H1 (cell line): ENCODE results near the gene UBAP1L. TPM values are rescaled to one million over a fixed set of nuclear protein-coding genes. Genes with fewer than 3 reads are reported as not detected.

Experiments used
- CTCF ChIA-PET: fragments of 300-600 bp; sonication (Branson Sonifier 250); formaldehyde crosslinking; loops from one replicate; lab custom pipeline; 2021; ENCODE audit not compliant: partially characterized antibody; lab: Charles Lee
- POLR2A ChIA-PET: fragments of 300-600 bp; sonication (Branson Sonifier 250); formaldehyde crosslinking; loops from one replicate; lab custom pipeline; 2021; ENCODE audit warnings: inconsistent platforms; ENCODE audit not compliant: partially characterized antibody; lab: Charles Lee
- DNase-seq, 2 experiments: peaks; one replicate each; pipeline versions ENCODE4 v3.0.0 to v3.0.0-alpha.2; 2010 to 2022; ENCODE audit warnings: low spot score in 2 of 2, low read depth in 1 of 2, mixed read lengths in 1 of 2
- FAIRE-seq: peaks from 2 replicates; lab custom pipeline; 2011; peaks lifted over from hg19 to GRCh38; lab: Jason Lieb, UNC
- H2AFZ ChIP-seq: 2 replicates; pipeline ENCODE4 v1.8.1; 2012; ENCODE audit warnings: low read length, inconsistent platforms
- H2AK5ac ChIP-seq: 2 replicates; pipeline ENCODE4 v1.6.1; 2013; ENCODE audit warnings: low read depth, low read length
- H2BK120ac ChIP-seq: replicated peaks from 2 replicates; pipeline ENCODE3; 2013; ENCODE audit warnings: low read depth, low read length, inconsistent platforms
- H2BK12ac ChIP-seq: 2 replicates; pipeline ENCODE4 v1.6.1; 2013; ENCODE audit warnings: low read depth, low read length
- H2BK15ac ChIP-seq: 2 replicates; pipeline ENCODE4 v1.6.1; 2013; ENCODE audit warnings: low read length
- H2BK20ac ChIP-seq: 2 replicates; pipeline ENCODE4 v1.6.1; 2013; ENCODE audit warnings: low read length
- H2BK5ac ChIP-seq: 2 replicates; pipeline ENCODE4 v1.6.1; 2013; ENCODE audit warnings: low read depth, low read length
- H3K14ac ChIP-seq: 2 replicates; pipeline ENCODE4 v1.6.1; 2013; ENCODE audit warnings: inconsistent platforms; ENCODE audit not compliant: insufficient read length
- H3K18ac ChIP-seq: 2 replicates; pipeline ENCODE4 v1.6.1; 2013; ENCODE audit warnings: low read length; ENCODE audit errors: extremely low read depth
- H3K23ac ChIP-seq: 2 replicates; pipeline ENCODE4 v1.6.1; 2013; ENCODE audit warnings: inconsistent platforms; ENCODE audit not compliant: insufficient read length
- H3K23me2 ChIP-seq: 2 replicates; pipeline ENCODE4 v1.6.1; 2013; ENCODE audit warnings: low read depth, low read length
- H3K27ac ChIP-seq: 2 replicates; pipeline ENCODE4 v1.6.1; 2011; ENCODE audit warnings: low read depth, low read length, inconsistent platforms
- H3K27me3 ChIP-seq, 4 experiments: replicated peaks in 1 of 4; 1 replicate in 1 of 4; 2 replicates in 3 of 4; pipeline versions ENCODE4 v1.6.1 to v1.8.1; 2011 to 2013; ENCODE audit warnings: low read length in 3 of 4, mild to moderate bottlenecking in 3 of 4, inconsistent platforms in 2 of 4, mixed read lengths in 2 of 4, moderate library complexity in 1 of 4; ENCODE audit not compliant: control insufficient read depth in 3 of 4, insufficient read depth in 3 of 4; ENCODE audit errors: extremely low read depth in 1 of 4
- H3K36me3 ChIP-seq, 4 experiments: 2 replicates each; pipeline versions ENCODE4 v1.6.1 to v1.8.1; 2011 to 2013; ENCODE audit warnings: mild to moderate bottlenecking in 4 of 4, low read length in 3 of 4, moderate library complexity in 2 of 4, control low read depth in 1 of 4, inconsistent platforms in 1 of 4; ENCODE audit not compliant: insufficient read depth in 4 of 4, control insufficient read depth in 2 of 4
- H3K4ac ChIP-seq: replicated peaks from 2 replicates; pipeline ENCODE3; 2013; ENCODE audit warnings: low read length, low read depth, mixed read lengths, inconsistent platforms; ENCODE audit not compliant: insufficient read length
- H3K4me1 ChIP-seq, 4 experiments: replicated peaks in 1 of 4; 1 replicate in 1 of 4; 2 replicates in 3 of 4; pipeline versions ENCODE4 v1.6.1 to v1.8.1; 2011 to 2013; ENCODE audit warnings: low read length in 3 of 4, inconsistent platforms in 2 of 4, mixed read lengths in 1 of 4; ENCODE audit not compliant: insufficient read depth in 4 of 4, control insufficient read depth in 3 of 4
- H3K4me2 ChIP-seq, 2 experiments: 2 replicates each; pipeline versions ENCODE4 v1.6.1 to v1.8.1; 2011 to 2013; ENCODE audit warnings: low read depth in 2 of 2, low read length in 2 of 2, control low read depth in 1 of 2, inconsistent platforms in 1 of 2, mild to moderate bottlenecking in 1 of 2; ENCODE audit not compliant: insufficient read depth in 1 of 2
- H3K4me3 ChIP-seq, 4 experiments: fragments of 200-600, 300-600 bp in 1 of 4; sonication (generic), shearing (Covaris generic), sonication (Bioruptor Twin) in 1 of 4; 2 replicates each; pipeline versions ENCODE4 v1.5.1 to v1.8.1; 2011 to 2016; ENCODE audit warnings: low read length in 4 of 4, low read depth in 3 of 4, control low read depth in 2 of 4, inconsistent platforms in 2 of 4, mild to moderate bottlenecking in 2 of 4, mixed read lengths in 1 of 4, moderate library complexity in 1 of 4; ENCODE audit not compliant: insufficient read depth in 2 of 4; ENCODE audit errors: extremely low read depth in 1 of 4
- H3K56ac ChIP-seq: replicated peaks from 2 replicates; pipeline ENCODE3; 2013; ENCODE audit warnings: low read depth, mild to moderate bottlenecking, mixed read lengths, low read length, inconsistent platforms; ENCODE audit not compliant: insufficient read length
- H3K79me1 ChIP-seq: 2 replicates; pipeline ENCODE4 v1.6.1; 2013; ENCODE audit warnings: low read depth, low read length, control low read depth
- H3K79me2 ChIP-seq, 2 experiments: 2 replicates each; pipeline versions ENCODE4 v1.6.1 to v1.8.1; 2012 to 2013; ENCODE audit warnings: low read length in 2 of 2, mild to moderate bottlenecking in 2 of 2, inconsistent platforms in 1 of 2; ENCODE audit not compliant: insufficient read depth in 2 of 2, control insufficient read depth in 1 of 2
- H3K9ac ChIP-seq, 4 experiments: replicated peaks in 1 of 4; 1 replicate in 1 of 4; 2 replicates in 3 of 4; pipeline versions ENCODE4 v1.6.1 to v1.8.1; 2011 to 2013; ENCODE audit warnings: low read depth in 3 of 4, low read length in 3 of 4, control low read depth in 2 of 4, mild to moderate bottlenecking in 2 of 4, moderate library complexity in 2 of 4, inconsistent platforms in 1 of 4; ENCODE audit errors: extremely low read depth in 1 of 4
- H3K9me3 ChIP-seq, 2 experiments: 2 replicates each; pipeline versions ENCODE4 v1.6.1 to v1.8.1; 2012 to 2013; ENCODE audit warnings: mild to moderate bottlenecking in 2 of 2, moderate library complexity in 2 of 2, control low read depth in 1 of 2, inconsistent platforms in 1 of 2, low read depth in 1 of 2, low read length in 1 of 2, mixed read lengths in 1 of 2; ENCODE audit not compliant: insufficient read depth in 2 of 2
- H4K20me1 ChIP-seq, 2 experiments: replicated peaks in 1 of 2; 2 replicates each; pipeline versions ENCODE3 to v1.8.1; 2011 to 2013; ENCODE audit warnings: inconsistent platforms in 2 of 2, low read length in 2 of 2, mild to moderate bottlenecking in 1 of 2; ENCODE audit not compliant: insufficient read depth in 2 of 2, control insufficient read depth in 1 of 2
- H4K5ac ChIP-seq: 2 replicates; pipeline ENCODE4 v1.6.1; 2013; ENCODE audit warnings: low read length, low read depth, mixed read lengths, inconsistent platforms; ENCODE audit not compliant: insufficient read length
- H4K8ac ChIP-seq: 2 replicates; pipeline ENCODE4 v1.8.0; 2013; ENCODE audit warnings: mild to moderate bottlenecking, moderate library complexity, low read length, inconsistent platforms; ENCODE audit not compliant: insufficient read depth; ENCODE audit errors: extremely low read depth
- H4K91ac ChIP-seq: replicated peaks from 2 replicates; pipeline ENCODE3; 2013; ENCODE audit warnings: low read length, mixed read lengths, inconsistent platforms; ENCODE audit not compliant: insufficient read length
- RAD21 ChIP-seq, 2 experiments: IDR thresholded peaks in 1 of 2; conservative IDR thresholded peaks in 1 of 2; 2 replicates each; pipeline ENCODE4 v1.6.1; 2011; ENCODE audit warnings: low read depth in 2 of 2, low read length in 2 of 2, improper control_type of control experiment in 1 of 2, inconsistent platforms in 1 of 2, mild to moderate bottlenecking in 1 of 2, moderate library complexity in 1 of 2
- TEAD4 ChIP-seq: IDR thresholded peaks from 2 replicates; pipeline ENCODE4 v1.6.1; 2012; ENCODE audit warnings: low read depth, low read length, inconsistent platforms, mixed read lengths
- WGBS, 2 experiments: shearing (Covaris generic) in 1 of 2; methylation state at CpG; one replicate each; pipeline versions ENCODE4 v1.1.6 to v1.1.7; 2013 to 2015; ENCODE audit warnings: low lambda C conversion rate in 2 of 2, mixed read lengths in 2 of 2, inconsistent platforms in 1 of 2, low coverage in 1 of 2, missing lambda C conversion rate in 1 of 2; ENCODE audit not compliant: insufficient replicate concordance in 2 of 2, insufficient coverage in 1 of 2, insufficient read length in 1 of 2; ENCODE audit errors: extremely low coverage in 1 of 2, missing lambda C conversion rate in 1 of 2; 5-methylcytosine and 5-hydroxymethylcytosine counted together
- polyA plus RNA-seq, 7 experiments: library from polyadenylated mRNA; depleted of rRNA in 3 of 7; stranded (reverse) in 5 of 7; unstranded in 2 of 7; fragments of >200 nt in 5 of 7; fragments of 200-250 nt in 2 of 7; gene quantifications; 1 replicate in 5 of 7; 2 replicates in 1 of 7; 4 replicates in 1 of 7; pipeline versions ENCODE4 v1.2.1 to v1.2.3, GENCODE V29; 2011 to 2013; ENCODE audit warnings: missing spikeins in 2 of 7, mixed read lengths in 2 of 7
- total RNA-seq: library from RNA; stranded (reverse); fragmentation: NEBNext Ultra II Directional; extraction: Animal tissue kit (Norgen Biotek cat#: 25700); gene quantifications from 2 replicates; pipeline ENCODE4 v1.2.1, GENCODE V29; 2021

Gene UBAP1L
- total and polyA plus RNA-seq, 2 of the 8 experiments (the other 6 are each of a cell fraction or from before 2014, with no cell fraction given) = 0.67 to 1.7 TPM

DNA sequence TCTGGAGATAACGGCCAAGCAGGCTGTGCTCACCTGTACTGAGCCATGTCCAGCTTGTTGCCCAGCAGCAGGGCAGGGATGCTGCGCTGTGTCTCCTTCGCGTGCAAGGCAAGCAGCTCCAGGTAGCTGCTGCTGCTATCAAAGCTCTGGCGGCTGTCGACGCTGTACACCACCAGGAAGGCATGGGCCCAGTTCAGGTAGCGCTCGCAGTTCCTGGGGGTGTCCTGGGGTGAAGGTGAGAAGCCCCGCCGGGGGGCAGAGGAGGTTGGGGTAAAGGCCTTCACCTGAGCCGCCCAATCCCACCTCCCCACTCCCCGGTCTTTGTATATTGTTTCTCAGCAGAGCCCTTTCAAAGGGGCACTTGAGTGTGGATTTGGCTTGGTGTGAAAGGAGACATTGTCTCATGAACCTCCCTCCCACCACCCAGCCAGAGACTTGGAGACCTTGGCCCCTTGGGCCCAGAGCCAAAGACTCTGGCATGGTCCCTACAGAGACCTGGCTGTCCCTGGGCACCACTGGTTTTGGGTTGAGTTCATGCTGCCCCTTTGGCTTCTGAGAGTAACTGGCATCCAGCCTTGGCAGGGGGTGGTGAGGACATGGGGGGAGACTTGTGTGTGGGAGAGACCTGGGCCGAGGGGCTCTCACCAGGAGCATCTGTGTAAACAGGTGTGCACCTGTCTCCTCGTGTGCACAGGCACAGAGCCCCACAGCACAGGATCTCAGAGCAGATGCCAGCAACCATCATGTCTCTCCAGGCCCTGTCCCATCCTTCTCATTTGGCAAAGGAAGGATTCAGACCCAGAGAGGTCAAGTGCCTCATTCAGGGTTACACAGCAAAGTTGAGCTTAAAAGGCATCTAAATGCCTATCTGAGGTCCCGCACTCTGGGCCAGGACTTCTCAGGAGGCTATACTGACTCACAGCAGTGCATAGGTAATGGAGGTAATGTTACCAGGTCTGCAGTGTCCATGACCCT lies 56.3 kb downstream of the UBAP1L start:
- H3K23ac ChIP-seq = no peak overlapping the region
- H3K4me2 ChIP-seq = no peak overlapping the region
- no peak overlapping the region for H3K14ac ChIP-seq
- H2BK20ac ChIP-seq = no peak overlapping the region
- CTCF ChIA-PET = interaction anchor here (0.9 to 33.2 kb wide), 7 partner anchors 4 to 62 kb away, joined by 3 to 1213 read pairs (median 5); partner anchors contain the start of genes KBTBD13, RASL12 and SLC51B
- no peak overlapping the region for H4K91ac ChIP-seq
- H3K79me1 ChIP-seq = no peaks in the 10 kb centered on the region
- H4K8ac ChIP-seq = no peak overlapping the region
- H3K9me3 ChIP-seq = no peaks in the 10 kb centered on the region
- no peaks in the 10 kb centered on the region for H3K4me1 ChIP-seq
- H2BK5ac ChIP-seq = no peak overlapping the region
- no peaks in the 10 kb centered on the region; a peak in 1 of 8 replicates for H3K36me3 ChIP-seq
- H2BK12ac ChIP-seq = no peak overlapping the region
- H2AK5ac ChIP-seq = no peak overlapping the region
- no peak overlapping the region for H3K56ac ChIP-seq
- POLR2A ChIA-PET = interaction anchor here (1.4 kb wide), 1 partner anchor 9 kb away, joined by 3 read pairs; the partner anchor contains the start of gene RASL12
- no peak for TF ChIP-seq RAD21 (IDR thresholded peaks at IDR 0.05 in 1 of 2, conservative IDR thresholded peaks at IDR 0.05 in 1 of 2; ENCODE audit: low read depth in 2 of 2, low read length in 2 of 2)
- TF ChIP-seq TEAD4 = no peak
- no peaks in the 10 kb centered on the region; a peak in 1 of 7 replicates for H3K27me3 ChIP-seq
- WGBS, 2 experiments = 89% methylated on average over 16 of the region's 16 CpGs; no CpG with 5 or more reads in 1 of the 2 experiments
- FAIRE-seq (no peak), DNase-seq (no peak)
- H3K27ac ChIP-seq = no peak overlapping the region
- no peaks in the 10 kb centered on the region for H3K79me2 ChIP-seq
- H4K20me1 ChIP-seq = no peaks in the 10 kb centered on the region
- no peak overlapping the region for H2BK15ac ChIP-seq
- H4K5ac ChIP-seq = no peak overlapping the region
- H3K23me2 ChIP-seq = no peaks in the 10 kb centered on the region
- no peak overlapping the region for H3K18ac ChIP-seq
- no peak overlapping the region for H3K9ac ChIP-seq
- H3K4me3 ChIP-seq = no peak overlapping the region
- no peak overlapping the region for H2AFZ ChIP-seq
- no peak overlapping the region for H2BK120ac ChIP-seq
- no peak overlapping the region for H3K4ac ChIP-seq
